RWPE1 (cell line): ENCODE measurements around the gene SETD4.
"Not testable (repeated sequence)": the region's sequence is repeated elsewhere in the genome, so short reads cannot be mapped to it uniquely, and the experiment has no call there.

Source experiments
- CTCF ChIA-PET: fragments of 350-600 bp; sonication (Branson Sonifier 250); formaldehyde crosslinking; extraction: SDS; loops from one replicate; lab custom pipeline; 2021; lab: Yijun Ruan, JAX
- POLR2A ChIA-PET: fragments of 400-600 bp; formaldehyde crosslinking; extraction: SDS; loops from one replicate; lab custom pipeline; 2020; ENCODE audit warnings: antibody characterized with exemption; ENCODE audit not compliant: low non-redundant PET; lab: Yijun Ruan, JAX
- DNase-seq: peaks from one replicate; pipeline ENCODE4 v3.0.0; 2012; ENCODE audit warnings: low spot score
- H3K27ac ChIP-seq: fragments of 450-650 bp; 2 replicates; pipeline ENCODE4 v1.5.1; 2017
- TF ChIP-seq, protein P1 (sequence below): fragments of 450-650 bp; conservative IDR thresholded peaks from 2 replicates; pipeline ENCODE4 v1.5.1; 2017; ENCODE audit warnings: low read depth, mild to moderate bottlenecking

Gene SETD4

DNA sequence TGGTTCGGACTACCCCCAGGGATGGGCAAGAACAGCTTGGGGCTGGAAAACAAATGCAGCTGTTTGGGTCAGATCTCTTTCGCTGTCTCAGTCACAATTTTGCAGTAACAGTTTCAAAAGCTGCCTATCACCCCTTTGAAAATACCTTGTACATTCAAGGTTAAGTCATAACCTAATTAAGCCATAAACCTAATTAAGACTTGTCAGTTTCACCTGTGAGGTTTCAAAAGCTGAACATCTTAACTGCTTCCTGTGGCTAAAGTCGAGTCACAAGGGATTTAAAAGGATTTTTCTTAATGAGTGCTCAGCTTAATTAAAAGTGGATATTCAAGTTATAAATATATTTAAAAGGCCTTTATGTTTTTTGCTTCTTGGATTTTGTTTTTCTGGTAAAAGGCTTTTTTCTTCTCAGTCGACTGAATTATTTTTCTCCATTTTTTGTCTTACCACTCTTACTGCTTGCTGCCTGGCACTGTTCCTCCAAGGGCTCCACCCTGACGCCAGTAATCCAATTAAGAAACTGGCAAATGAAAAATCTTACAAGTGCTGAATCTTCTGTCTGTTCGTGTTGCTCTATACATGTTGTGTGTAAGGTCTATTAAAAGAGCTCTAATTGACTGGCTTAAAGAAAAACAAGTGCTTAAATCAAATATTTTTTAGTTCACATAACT lies 40.8 kb upstream of the SETD4 start:
- POLR2A ChIA-PET, result no interaction called here
- H3K27ac ChIP-seq, result no peak overlapping the region
- CTCF ChIA-PET, result interaction anchor here (0.7 to 1.1 kb wide), 3 partner anchors 12 to 618 kb away, joined by 3 to 7 read pairs (median 3); no protein-coding TSS in a partner anchor
- TF ChIP-seq, protein P1, sequence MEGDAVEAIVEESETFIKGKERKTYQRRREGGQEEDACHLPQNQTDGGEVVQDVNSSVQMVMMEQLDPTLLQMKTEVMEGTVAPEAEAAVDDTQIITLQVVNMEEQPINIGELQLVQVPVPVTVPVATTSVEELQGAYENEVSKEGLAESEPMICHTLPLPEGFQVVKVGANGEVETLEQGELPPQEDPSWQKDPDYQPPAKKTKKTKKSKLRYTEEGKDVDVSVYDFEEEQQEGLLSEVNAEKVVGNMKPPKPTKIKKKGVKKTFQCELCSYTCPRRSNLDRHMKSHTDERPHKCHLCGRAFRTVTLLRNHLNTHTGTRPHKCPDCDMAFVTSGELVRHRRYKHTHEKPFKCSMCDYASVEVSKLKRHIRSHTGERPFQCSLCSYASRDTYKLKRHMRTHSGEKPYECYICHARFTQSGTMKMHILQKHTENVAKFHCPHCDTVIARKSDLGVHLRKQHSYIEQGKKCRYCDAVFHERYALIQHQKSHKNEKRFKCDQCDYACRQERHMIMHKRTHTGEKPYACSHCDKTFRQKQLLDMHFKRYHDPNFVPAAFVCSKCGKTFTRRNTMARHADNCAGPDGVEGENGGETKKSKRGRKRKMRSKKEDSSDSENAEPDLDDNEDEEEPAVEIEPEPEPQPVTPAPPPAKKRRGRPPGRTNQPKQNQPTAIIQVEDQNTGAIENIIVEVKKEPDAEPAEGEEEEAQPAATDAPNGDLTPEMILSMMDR, result no peak
- DNase-seq, result no peak

DNA sequence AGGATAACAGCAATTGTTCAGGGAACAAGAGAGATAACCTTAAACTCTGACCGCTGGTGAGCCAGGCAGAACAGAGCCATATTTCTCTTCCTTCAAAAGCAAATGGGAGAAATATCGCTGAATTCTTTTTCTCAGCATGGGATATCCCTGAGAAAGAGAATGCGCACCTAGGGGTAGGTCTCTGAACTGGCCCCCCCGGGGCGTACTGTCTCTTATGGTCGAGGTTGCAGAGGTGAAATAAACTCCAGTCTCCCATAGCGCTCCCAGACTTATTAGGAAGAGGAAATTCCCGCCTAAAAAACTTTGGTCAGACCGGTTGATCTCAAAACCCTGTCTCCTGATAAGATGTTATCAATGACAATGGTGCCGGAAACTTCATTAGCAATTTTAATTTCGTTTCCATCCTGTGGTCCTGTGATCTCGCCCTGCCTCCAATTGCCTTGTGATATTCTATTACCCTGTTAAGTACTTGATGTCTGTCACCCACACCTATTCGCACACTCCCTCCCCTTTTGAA lies 39.4 kb upstream of the SETD4 start:
- DNase-seq, POLR2A ChIA-PET, H3K27ac ChIP-seq, CTCF ChIA-PET: not testable (repeated sequence)

DNA sequence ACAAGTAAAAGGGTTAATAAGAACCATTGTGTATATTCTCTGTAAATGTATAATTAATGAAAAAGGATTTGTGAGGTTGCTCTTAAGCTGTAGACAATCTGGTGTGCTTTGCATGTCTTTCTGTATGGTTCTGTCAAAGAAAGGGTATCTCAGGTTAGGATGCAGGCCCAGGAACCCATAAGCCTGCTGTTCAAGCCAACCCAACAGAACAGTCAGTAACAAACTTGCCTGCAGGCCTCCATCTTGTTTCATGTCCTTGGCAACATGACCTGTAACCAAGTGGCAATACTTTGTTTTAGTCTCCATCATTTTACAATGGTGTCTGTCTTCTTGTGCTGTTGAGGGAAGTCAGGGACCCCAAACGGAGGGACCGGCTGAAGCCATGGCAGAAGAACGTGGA lies 38.7 kb upstream of the SETD4 start:
- ChIA-PET POLR2A (no interaction called here), CTCF (no interaction called here)
- DNase-seq, result no peak
- no peak overlapping the region for H3K27ac ChIP-seq
- TF ChIP-seq, protein P1, result no peak

DNA sequence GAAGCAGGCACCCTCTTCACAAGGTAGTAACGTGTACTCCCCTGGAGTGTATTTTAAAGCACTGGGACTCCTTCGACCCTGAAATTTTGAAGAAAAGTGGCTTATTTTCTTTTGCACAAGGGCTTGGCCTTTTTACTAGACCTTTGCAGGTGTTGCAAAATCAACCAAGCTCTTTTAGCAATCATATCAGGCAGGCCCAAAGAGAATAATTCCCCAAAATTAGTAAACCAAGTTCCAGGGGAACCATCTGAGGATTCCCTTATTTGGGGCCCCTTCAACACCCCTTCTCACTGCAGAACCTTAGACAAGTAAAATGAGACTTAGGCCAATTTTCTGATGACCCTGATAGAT lies 37.8 kb upstream of the SETD4 start:
- CTCF ChIA-PET, result no interaction called here
- POLR2A ChIA-PET, result no interaction called here
- TF ChIP-seq, protein P1, result no peak
- no peak overlapping the region for H3K27ac ChIP-seq
- no peak for DNase-seq

DNA sequence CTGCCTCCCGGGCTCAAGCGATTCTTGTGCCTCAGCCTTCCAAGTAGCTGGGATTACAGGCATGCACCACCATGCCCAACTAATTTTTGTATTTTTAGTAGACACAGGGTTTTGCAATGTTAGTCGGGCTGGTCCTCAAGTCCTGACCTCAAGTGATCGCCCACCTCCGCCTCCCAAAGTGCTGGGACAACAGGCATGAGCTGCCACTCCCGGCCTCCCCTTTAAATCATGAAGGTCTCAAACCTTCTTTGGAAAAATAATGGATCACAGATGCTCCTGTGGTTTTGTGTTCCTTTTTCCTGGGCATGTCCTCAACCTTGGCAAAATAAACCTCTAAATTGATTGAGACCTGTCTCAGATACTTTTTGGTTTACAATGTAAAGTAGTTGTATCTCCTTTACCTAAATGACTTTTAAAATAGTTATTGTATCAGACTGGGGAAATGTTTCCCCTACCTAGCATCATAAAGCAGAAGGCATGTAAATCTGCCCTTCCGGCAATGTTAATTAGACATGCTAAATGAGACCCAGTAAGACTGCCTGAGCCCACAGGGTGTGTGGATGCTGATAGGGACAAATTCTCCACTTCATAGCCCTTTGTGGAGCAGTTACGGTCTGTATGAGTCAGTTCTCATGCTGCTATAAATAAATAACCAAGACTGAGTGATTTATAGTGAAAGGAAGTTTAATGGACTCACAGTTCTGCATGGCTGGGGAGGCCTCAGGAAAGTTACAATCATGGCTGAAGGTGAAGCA lies 37.3 kb upstream of the SETD4 start:
- POLR2A ChIA-PET, result interaction anchor here (0.9 kb wide), 1 partner anchor 28 kb away, joined by 3 read pairs; no protein-coding TSS in a partner anchor
- CTCF ChIA-PET, result no interaction called here
- TF ChIP-seq, protein P1, result no peak
- H3K27ac ChIP-seq, result peak overlapping the region; percentile 46
- no peak for DNase-seq

DNA sequence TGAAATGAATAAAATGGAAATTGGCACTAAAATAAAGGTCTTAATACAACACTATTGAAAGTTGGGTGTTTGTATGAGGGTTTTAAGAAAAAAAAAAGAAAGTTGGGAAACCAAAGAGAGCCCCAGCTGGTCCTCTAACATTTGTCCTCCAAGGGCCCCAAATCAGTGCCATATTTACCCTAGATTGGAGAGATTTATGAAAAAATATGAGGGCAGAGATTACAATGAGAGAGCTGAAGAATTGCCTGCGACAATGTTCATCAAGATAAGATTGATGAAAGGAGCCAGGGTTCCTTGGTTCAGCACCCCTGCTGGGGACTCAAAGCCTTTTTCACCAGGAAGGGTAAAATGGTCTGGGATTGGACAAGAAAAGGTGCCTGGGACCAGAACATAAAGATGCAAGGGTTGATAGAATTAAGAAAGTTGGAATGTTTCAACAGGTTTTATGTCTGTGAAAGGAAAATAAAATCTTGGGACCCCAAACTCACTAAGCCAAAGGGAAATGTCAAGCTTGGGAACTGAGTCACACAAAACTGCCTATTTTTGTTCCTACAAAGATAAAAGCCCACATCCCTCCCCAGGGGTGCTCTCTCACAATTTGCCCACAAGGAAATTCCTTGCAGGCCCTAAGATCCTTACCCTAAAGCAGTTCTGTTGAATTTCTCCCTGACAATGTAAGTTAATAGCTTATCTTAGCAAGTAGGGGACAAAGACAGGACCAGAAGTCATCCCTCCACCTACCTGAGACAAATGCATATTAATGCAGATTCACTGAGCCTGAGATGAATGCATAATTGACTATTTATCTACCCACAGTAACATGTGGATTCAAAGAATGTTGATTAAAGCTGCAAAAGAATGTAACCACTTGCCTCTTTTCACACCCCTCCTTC lies 36.3 kb upstream of the SETD4 start:
- CTCF ChIA-PET, result no interaction called here
- H3K27ac ChIP-seq, result no peak overlapping the region
- no peak for DNase-seq
- POLR2A ChIA-PET, result interaction anchor here (0.9 kb wide), 1 partner anchor 27 kb away, joined by 3 read pairs; no protein-coding TSS in a partner anchor
- TF ChIP-seq, protein P1, result no peak
